ENCODE results near the gene CST8.

CST8 gene

DNA sequence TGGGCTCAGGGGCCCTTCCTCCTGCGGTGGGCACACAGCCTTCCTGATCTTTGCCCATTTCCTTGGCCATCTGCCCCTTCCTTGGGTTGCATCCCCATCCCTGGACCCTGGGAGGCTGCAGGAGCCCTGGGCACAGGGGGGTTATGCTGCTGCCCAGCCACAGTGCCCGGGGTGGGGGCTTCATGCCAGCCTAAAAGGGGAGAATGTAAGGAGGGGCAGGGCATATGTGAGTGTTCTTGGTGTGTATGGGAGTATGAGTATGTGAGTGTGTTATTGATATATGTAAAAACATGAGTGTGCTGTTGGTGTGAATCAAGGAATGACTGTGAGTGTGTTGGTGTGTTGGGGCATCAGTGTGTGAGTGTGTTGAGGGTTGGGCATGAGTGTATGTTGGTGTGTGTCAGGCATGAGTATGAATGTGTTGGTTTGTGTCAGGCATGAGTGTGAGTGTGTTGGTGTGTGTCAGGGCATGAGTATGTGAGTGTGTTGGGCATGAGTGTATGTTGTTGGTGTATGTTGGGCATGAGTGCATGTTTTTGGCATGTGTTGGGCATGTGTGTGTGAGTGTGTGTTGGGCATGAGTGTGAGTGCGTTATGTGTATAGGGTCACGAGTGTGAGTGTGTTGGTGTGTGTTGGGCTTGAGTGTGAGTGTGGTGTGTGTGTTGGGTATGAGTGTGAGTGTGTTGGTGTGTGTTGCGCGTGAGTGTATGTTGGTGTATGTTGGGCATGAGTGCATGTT, 14.7 kb upstream of the CST8 start:
- DNase-seq, result no peak

DNA sequence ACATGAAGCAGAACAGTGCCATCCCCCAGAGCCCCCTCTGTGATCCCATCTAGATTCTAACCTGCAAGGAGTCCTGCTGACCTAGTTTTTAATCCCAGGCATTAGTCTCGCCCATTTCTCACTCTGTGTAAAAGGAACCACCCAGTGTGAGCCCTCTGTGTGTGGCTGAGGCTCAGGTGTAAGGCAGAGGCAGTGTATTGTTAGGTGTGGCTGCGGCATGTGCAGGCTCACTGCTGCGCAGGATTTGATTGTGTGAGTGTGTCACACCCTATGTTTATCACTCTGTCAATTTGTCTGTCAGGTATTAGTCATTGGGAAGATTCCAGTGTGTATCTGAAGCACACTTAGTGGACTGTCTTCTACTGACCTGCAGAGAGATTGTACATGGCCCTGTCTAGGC, 13.7 kb upstream of the CST8 start:
- DNase-seq, result no peak

DNA sequence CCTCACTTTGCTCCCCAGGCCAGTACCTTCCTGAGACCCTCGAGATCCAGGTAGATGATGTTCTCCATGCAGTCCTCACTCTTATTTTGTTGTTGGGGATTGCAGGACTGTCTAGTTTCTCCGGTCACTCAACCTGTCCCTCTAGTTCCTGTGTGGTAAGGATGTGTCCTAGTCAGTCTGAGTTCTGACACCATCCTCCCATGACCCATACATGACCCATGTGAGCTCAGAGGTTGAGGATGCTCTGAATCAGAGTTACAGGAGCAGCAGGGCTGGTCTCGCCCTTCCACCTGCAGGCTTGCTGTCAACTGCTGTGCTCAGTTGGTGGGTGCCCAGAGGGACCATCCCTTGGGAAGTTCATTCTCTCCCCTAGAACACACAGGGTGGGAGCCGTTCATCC, 11.9 kb upstream of the CST8 start:
- no peak for DNase-seq

DNA sequence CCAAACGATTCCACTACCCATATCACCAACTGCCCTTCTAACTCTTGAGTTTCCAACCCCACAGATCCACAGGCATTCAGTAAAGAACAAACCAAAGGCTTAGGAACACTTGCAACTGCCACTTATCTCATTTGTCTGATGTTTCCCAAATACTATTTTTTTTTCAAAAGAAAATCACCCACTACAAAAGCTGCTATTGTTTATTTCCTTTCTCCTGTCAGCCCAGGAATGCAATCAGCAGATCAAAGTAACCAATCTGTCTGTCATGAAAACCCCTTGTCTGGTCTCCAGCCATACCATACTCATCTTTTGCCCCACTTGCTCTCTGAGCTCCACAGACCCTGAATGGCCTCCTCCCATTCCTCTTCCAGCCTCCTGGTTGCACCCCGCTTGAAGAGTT, 8.8 kb upstream of the CST8 start:
- DNase-seq, result no peak

DNA sequence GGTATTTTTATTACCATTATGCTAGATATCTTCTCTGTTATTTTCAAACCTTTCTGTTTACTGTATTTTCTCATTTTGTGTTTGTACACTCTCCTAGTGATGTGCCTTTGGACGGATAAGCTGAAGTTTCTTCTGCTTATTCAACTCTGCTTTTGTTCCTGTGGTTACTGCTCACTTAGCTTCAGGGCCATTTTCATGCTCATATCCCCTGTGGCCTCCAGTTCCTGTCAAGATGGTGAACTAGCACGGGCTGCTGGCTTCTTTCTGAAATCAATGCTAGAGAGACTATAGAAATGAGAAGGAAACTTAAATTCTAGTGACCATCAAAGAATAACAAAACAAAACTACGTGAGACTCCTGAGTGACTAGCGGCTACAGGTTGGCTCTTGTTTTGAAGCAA, 6.8 kb upstream of the CST8 start:
- no peak for DNase-seq

DNA sequence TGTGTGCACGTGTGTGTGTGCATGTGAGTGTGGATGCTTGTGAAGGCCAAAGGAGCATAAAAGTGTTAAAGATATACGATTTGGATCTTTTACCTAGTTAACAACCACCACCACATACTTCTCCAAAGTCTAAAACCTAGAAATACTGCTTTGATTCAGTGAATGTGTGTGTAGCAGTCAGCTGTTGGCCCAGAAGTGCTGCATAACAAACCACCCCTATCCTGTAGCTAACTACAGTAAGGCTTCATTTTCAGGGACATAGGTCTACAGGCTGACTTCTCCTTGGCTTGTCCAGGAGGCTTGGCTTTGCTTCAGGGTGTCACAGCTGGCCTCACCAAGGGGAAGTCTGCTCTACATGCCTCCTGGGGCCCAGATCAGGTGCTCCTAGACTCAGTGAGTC, 2.4 kb upstream of the CST8 start:
- DNase-seq, result no peak

DNA sequence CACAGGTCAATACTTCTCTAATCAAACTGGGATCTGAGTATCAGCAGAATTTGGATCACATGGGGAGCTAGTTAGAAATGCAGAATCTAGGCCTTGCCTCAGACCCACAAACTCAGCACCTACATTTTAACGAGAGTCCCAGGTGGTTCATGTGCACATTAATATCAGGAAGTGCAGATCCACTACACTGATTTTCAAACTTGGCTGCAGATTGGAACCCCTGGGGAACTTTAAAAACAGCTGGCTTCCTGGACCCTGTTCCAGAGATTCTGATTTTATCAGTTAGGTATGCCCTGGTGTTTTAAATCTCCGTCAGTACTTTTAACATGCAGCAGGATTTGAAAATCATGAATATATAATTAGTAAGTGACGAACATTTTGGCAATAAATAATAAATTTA, 1.9 kb upstream of the CST8 start:
- no peak for DNase-seq

DNA sequence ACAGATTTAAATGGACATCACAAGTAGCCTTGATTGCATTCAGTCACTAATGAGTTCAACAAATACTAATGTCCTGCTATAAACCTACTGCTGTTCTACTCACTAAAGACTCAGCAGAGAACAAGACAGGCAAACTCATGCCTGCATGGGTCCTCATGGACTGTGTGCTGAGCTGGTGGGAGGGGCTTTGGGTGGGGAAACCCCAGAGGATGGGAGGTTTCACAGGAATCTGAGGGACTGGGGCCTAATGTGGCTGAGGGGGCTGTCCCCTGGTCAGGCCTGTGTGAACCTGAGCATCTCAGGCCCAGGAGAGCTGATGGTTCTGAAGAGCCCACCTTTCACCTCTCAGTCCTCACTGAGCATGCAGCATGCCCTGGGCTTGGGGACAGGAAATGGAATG, 1.4 kb downstream of the CST8 start:
- DNase-seq, result no peak

DNA sequence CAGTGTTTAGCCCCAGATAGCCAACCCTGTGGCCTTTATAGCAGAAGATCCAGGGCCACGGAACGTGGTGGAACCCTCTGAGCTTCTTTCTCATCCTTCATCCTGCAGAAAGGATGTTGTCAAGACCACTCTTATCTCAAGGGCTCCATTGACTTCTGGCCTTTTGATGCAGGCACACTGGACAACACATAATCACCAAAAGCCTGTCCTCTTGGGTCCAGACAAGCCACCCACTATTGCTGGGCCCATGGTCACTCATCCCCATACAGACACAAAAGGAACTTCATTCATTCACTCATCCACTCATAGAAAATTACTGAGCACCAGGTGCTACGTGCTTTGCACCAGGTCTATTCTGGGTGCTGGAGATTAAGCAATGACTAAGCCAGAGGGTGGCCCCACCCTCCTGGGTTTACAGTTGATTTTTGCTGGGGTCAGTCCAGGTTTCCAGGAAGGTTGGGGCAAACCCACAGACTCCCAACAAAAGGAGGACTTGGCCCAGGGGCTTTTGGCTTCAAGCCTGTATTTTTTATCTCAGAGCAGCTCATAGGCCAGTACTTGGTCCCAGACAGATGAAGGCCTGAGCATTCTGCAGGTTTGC, 2.4 kb downstream of the CST8 start:
- no peak for DNase-seq

DNA sequence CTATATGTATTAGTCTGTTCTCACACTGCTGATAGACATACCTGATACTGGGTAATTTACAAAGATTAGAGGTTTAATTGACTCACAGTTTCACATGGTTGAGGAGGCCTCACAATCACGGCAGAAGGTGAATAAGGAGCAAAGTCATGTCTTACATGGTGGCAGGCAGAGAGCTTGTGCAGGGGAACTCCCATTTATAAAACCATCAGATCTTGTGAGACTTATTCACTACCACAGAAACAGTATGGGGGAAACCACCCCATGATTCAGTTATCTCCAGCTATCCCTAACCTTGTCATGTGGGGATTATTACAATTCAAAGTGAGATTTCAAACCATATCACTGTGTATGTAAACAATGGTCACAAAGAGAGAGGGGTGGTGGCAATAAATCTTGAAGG, 6.6 kb downstream of the CST8 start:
- DNase-seq, result no peak

DNA sequence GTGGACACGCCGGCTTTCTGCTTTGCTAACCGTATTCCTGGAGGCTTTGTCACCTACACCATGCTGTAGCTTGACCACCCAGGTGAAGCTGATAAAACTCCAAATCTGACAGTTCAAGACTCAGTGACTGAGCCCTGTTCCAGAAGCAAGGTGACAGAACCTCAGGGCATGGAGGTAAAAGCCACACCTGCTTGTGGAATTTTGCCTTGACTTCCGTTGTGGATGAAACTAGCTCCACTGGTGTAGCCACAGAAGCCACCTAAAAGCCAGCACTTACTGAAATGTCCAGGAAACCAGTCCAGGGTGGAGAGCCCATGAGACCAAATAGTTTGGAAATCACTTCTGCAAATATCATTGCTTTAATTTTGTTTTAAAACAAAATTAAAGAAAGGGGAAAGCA, 11.0 kb downstream of the CST8 start:
- DNase-seq, result no peak

DNA sequence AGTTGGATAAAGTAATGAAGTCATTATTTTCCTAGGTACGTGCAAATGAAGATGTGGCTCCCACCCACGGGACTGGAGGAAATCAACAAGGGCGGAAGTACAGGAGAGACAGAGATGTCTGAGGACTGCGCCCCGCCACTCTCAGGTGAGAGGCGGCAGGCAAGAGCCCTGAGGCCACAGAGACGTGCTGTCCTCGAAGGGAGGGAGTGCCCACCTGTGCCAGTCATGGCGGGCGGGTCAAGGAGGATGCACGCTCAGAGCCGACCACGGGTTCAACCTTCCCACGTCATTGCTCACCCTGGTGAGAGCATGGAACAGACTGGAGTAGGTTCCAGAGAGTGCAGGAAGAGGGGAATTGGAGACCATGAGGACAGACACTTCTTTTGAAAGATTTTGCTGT, 12.7 kb downstream of the CST8 start:
- no peak for DNase-seq

DNA sequence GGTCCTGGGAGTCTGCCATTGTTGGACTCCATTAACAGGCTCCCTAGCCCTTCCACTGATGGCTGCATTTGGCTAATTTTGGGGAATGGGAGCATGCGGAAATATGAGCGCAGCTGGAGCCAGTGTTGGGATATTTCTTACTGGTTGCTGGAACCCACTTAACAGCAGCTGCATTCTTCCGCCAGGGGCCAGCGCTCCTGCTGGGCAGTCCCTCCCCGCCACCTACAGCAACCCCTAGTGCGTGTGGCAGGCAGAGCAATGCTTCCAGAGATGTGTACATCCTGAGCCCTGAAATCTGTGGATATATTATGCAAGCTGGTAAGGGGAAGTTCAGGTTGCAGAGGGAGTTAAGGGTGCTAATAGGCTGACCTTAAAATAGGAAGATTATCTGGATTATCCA, 16.4 kb downstream of the CST8 start:
- DNase-seq, result no peak

DNA sequence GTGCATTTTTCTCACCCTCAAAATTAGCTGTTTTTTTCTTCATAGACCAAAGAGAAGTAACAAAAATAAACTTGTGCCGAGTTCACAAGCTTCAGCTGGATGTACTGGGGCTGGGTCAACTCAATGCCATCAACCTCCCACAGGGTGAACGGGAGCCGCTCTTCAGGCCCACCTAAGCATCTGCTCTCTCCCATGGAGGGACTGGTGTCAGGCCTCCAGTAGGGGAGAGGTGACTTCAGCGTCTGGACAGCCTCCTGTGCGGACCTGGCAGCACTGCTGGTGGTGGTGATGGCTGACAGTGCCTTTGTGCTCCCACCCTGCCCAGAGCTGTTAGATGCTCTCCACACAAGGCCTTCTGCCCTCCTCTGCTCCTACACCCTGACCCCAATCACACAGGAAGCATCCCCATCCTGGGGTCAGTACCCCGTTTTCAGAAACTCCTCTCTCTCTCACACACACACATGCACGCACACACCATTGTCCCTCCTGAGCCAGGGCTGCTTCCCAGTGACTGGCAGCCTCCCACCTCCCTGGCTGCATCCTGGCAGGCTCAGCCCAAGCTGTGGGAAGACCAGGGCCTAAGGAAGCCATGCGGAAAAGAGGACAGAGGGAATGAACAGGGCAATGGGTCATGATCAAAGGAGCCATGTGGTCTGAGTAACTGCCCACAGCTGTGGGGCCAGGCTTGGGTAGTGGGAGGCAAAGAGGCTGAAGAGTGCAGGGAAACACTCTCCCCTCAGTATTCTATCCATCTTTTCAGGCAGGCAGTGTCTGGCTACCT, 17.7 kb downstream of the CST8 start:
- DNase-seq, result no peak

DNA sequence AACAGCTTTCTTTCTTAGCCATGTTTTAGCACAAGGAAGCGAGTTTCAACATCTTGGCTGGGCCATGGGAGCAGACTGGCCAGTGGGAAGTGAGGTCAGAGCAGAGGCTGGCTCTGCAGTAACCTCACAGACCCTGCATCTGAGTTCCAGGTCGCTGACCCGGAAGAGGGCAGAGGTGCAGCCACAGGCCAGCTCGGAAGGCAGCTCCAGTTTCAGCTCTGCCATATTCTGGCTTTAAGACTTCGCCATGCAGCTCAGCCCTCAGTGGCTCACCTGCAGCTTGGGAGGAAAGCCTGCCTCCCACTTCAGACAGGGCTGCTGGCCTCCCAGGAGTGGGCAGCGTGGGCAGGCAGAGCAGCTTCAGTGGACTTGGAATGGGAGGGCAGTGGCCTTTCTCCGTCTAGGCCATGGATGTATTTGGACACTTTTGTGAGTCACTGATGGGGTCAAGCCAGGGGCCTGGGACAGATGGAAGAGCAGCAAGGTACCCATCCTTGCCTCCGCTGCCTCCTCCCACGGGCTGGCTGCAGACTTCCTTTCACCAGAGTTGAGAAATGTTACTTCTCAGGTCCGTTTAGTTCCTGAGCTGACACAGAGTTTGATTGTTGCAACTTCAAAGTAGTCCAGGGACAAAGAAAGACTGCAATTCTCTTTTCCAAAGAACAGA, 18.5 kb downstream of the CST8 start:
- no peak for DNase-seq

DNA sequence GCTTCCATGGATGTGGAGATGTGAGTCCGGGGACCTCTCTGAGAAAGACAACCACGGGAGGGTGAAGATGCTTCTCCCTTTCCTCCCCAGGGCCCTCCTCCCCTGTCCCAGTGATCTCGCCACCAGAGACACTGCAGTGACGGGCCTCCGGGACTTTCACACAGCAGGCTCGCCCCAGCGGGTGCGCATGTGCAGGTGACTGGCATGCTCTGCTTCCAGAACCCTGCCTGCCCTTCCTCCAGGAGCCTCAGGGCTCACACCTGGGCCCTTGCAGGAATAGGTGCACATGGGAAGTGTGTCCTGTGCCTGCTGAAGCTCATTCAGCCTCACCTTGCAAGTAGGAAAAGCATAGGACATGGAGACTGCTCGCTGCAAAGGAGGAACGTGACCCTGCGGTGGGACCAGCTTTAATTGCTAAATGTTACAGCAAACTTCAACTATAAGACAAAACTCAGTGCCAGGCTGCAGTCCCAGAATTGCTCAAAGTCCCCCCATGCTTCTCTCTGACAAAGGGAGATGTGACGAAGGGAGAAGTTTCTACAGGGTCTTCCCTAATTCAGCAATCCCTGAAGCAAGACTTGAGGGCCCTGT, 19.2 kb downstream of the CST8 start:
- DNase-seq, result no peak

DNA sequence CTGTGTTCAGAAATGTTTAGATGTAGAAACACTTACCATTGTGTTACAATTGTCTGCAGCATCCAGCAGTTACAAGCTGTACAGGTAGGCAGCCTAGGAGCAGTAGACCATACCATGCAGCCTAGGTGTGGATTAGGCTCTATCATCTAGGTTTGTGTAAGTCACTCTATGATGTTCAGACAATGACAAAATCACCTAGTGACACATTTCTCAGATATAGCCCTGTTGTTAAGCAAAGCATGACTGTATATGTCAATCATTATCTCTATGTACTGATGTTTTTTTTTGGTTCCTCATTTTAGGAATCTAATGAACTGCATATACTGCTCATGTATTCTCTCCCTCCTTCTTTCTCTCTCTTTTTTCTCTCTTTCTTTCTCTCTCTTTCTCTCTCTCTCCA, 22.2 kb downstream of the CST8 start:
- DNase-seq, result no peak

DNA sequence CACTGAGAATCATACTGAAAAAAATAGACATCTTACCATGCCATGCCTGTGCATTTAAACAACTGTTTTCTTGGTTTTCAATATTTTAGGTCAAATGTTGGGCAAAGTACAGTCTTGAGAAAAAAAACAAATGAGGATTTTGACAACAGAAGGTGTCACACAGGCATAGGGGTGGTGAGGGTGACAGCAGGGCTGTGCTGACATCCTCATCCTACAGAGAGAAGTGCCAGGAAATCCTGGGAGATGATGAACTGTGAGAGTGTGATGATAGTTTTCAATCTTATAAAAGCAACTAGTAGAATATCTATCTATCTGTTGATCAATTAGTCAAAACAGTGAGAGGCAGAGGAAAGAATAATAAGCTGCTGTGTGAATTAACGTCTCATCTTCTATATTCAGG, 23.9 kb downstream of the CST8 start:
- DNase-seq, result no peak

DNA sequence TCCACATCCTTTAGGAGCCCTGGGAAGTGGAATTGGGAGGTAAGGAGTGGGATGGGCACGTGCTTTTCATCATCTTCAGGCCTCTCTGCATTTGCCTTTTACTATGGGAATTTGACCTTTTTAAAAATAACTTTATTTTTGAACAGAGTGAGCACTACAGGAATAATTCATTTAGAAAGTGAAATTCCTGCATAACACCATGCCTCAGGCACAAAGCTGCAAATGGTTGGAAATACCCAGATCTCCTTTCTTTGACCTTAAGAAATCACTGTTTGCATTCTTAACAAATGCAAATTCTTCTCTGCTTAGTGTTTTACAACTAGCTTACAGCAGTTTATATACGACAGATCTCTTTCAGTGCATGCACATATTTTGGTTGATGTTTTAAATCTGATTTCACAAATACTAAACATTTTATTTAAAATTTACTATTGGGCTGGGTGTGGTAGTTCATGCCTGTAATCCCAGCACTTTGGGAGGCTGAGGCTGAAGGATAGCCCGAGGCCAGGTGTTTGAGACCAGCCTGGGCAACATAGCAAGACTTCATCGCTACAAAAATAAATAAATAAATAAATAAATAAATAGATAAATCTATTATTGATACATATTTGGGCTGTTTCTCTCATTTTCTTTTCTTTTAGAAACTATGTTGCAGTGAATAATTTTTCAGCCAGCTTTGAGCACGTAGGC, 24.5 kb downstream of the CST8 start:
- no peak for DNase-seq

DNA sequence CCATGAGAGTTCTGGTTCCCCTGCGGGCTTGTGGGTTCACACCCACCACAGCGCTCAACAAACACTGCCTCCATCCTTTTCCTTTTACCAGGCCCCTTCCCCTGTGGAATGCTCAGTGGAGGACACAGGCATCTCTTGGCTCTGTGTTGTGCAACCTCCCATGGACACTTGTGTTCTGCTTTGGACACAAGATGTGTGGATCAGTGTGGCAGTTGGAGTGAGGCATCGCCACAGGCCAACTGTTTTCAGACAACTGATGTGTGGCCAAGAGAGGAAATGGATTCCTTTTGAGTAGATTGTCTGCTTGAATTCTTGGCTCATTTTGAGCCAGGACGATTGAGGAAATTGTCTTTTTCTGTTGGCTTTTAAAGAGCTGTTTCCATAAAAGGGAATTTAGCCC, 26.8 kb downstream of the CST8 start:
- no peak for DNase-seq

DNA sequence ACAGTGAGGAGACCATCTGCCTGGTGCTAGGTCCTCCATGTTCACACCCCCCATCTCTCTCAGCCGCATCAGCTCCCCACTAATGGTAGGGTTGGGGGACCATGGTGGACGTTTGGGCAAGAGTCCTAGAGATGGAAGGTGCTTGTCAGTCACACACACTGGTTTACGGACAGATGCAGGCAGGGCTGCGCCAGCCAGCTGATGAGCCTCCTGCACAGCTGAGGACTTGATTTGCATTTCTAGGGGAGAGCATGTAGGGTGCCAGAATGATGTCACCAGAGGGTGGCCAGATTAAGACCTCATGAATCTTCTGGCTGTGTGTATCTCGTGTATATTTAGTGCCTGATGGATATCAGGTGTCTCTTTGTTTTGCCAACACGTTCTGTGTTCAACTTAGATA, 28.6 kb downstream of the CST8 start:
- DNase-seq, result no peak

DNA sequence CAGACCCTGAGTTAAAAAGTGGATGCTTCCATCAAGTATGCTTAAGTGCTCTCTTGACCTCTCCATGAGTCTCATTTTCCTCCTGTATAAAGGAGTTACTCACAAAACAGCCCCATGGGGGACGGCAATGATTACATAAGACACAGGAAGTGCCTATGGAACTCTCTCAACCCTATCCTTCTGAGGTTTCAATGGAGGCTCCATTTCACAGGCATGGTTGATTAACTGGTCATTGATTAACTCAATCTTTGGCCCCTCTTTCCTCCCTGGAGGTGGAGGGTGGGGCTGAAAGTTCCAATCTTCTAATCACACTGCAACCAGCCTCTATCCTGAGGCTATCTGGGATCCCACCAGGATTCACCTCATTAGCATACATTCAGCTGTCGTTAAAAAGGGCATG, 29.3 kb downstream of the CST8 start:
- no peak for DNase-seq

DNA sequence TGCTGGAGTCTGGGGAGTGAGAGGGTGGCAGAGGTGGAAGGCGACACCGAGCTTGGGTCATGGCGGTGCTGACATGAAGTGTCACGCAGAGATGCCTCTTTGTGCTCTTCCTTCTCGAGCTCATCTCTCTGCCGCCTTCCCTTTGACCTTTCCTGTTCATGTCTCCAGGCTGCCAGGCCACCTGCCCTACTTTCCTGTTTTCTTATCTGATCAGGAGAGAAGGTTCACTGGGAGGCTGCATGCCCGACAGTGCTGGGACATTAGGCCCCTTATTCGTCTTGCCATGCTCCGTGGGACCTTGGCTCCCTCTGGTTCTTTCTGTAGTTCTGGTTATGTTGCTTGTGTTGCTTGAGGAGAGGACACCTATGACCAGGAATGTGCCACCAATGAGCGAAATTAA, 33.2 kb downstream of the CST8 start:
- DNase-seq, result no peak

All from left hindlimb (tissue), 1 donor.